OCI-LY7 (cell line): Measurements from ENCODE around the gene FLRT2.

Experiments
- EZH2phosphoT487 ChIP-seq: fragments of 200-600 bp; sonication (generic); IDR thresholded peaks from 2 replicates; pipeline ENCODE4 v1.6.1; 2018; ENCODE audit warnings: low read depth, borderline replicate concordance, mild to moderate bottlenecking, mixed run types, antibody characterized with exemption, low read length, moderate library complexity, mixed read lengths
- TF ChIP-seq, protein P1 (sequence below): fragments of 200-600 bp; sonication (generic); conservative IDR thresholded peaks from 2 replicates; pipeline ENCODE4 v1.5.1; 2014; ENCODE audit warnings: mild to moderate bottlenecking, antibody characterized with exemption, low read length, moderate library complexity, mixed read lengths

DNA sequence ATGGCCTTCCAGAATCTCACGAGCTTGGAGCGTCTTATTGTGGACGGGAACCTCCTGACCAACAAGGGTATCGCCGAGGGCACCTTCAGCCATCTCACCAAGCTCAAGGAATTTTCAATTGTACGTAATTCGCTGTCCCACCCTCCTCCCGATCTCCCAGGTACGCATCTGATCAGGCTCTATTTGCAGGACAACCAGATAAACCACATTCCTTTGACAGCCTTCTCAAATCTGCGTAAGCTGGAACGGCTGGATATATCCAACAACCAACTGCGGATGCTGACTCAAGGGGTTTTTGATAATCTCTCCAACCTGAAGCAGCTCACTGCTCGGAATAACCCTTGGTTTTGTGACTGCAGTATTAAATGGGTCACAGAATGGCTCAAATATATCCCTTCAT is 92.2 kb downstream of the FLRT2 start:
- TF ChIP-seq, protein P1, sequence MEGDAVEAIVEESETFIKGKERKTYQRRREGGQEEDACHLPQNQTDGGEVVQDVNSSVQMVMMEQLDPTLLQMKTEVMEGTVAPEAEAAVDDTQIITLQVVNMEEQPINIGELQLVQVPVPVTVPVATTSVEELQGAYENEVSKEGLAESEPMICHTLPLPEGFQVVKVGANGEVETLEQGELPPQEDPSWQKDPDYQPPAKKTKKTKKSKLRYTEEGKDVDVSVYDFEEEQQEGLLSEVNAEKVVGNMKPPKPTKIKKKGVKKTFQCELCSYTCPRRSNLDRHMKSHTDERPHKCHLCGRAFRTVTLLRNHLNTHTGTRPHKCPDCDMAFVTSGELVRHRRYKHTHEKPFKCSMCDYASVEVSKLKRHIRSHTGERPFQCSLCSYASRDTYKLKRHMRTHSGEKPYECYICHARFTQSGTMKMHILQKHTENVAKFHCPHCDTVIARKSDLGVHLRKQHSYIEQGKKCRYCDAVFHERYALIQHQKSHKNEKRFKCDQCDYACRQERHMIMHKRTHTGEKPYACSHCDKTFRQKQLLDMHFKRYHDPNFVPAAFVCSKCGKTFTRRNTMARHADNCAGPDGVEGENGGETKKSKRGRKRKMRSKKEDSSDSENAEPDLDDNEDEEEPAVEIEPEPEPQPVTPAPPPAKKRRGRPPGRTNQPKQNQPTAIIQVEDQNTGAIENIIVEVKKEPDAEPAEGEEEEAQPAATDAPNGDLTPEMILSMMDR = no peak
- no peak for TF ChIP-seq EZH2phosphoT487
